Breast epithelium (tissue), 4 donors: ENCODE data around the gene APOBEC3A. TPM values are rescaled to one million over a fixed set of nuclear protein-coding genes. Genes with fewer than 3 reads are reported as not detected.

Experiments
- DNase-seq, 2 donors: peaks; one replicate each; pipeline ENCODE4 v3.0.0-alpha.2; 2019; ENCODE audit warnings: low spot score in 2 of 2
- H3K27ac ChIP-seq, 2 donors: fragments of 200-600 bp; sonication (generic) in 1 of 2; one replicate each; pipeline ENCODE4 v1.5.1; 2016 to 2019; ENCODE audit warnings: mild to moderate bottlenecking in 1 of 2
- H3K27me3 ChIP-seq, 2 donors: fragments of 200-600 bp; sonication (generic) in 1 of 2; one replicate each; pipeline versions ENCODE4 v1.5.1 to v1.6.0; 2017 to 2019; ENCODE audit warnings: control low read depth in 1 of 2, mild to moderate bottlenecking in 1 of 2
- H3K36me3 ChIP-seq: fragments of 200-600 bp; one replicate; pipeline ENCODE4 v1.5.1; 2019
- H3K4me1 ChIP-seq, 2 donors: fragments of 200-600 bp; sonication (generic); one replicate each; pipeline ENCODE4 v1.5.1; 2016 to 2019; ENCODE audit warnings: control low read depth in 1 of 2
- H3K4me3 ChIP-seq, 3 donors: fragments of 200-600 bp; sonication (generic); 1 replicate in 2 of 3; 2 replicates in 1 of 3; pipeline ENCODE4 v1.5.1; 2016 to 2019; ENCODE audit warnings: mild to moderate bottlenecking in 3 of 3, moderate library complexity in 2 of 3
- H3K9me3 ChIP-seq, 2 donors: fragments of 200-600 bp; sonication (generic) in 1 of 2; one replicate each; pipeline ENCODE4 v1.5.1; 2016 to 2019; ENCODE audit warnings: control low read depth in 1 of 2
- CTCF ChIP-seq, 3 donors: fragments of 450-650 bp; IDR thresholded peaks; one replicate each; pipeline ENCODE4 v1.5.1; 2016 to 2017; ENCODE audit warnings: antibody characterized with exemption in 3 of 3, mild to moderate bottlenecking in 3 of 3, moderate library complexity in 3 of 3
- POLR2A ChIP-seq: fragments of 450-650 bp; IDR thresholded peaks from one replicate; pipeline ENCODE4 v1.6.1; 2016; ENCODE audit warnings: antibody characterized with exemption, mild to moderate bottlenecking, moderate library complexity
- POLR2AphosphoS5 ChIP-seq, 3 donors: sonication (generic); formaldehyde crosslinking; IDR thresholded peaks; one replicate each; pipeline ENCODE4 v1.6.1; 2017; ENCODE audit warnings: antibody characterized with exemption in 3 of 3
- intact Hi-C: fragments of 100-400 bp; cut with DNase I; formaldehyde crosslinking; loops from one replicate; pipeline ENCODE4 v1.15.1; 2023; ENCODE audit warnings: low total_unique reads
- total RNA-seq, 3 donors: library from RNA; depleted of rRNA; stranded (reverse); fragments of >200 nt; gene quantifications; one replicate each; pipeline ENCODE4 v1.1.0, GENCODE V29; 2016

APOBEC3A gene
- total RNA-seq, 3 donors from 2014 or later, result 0.44 TPM; not detected in 2

DNA sequence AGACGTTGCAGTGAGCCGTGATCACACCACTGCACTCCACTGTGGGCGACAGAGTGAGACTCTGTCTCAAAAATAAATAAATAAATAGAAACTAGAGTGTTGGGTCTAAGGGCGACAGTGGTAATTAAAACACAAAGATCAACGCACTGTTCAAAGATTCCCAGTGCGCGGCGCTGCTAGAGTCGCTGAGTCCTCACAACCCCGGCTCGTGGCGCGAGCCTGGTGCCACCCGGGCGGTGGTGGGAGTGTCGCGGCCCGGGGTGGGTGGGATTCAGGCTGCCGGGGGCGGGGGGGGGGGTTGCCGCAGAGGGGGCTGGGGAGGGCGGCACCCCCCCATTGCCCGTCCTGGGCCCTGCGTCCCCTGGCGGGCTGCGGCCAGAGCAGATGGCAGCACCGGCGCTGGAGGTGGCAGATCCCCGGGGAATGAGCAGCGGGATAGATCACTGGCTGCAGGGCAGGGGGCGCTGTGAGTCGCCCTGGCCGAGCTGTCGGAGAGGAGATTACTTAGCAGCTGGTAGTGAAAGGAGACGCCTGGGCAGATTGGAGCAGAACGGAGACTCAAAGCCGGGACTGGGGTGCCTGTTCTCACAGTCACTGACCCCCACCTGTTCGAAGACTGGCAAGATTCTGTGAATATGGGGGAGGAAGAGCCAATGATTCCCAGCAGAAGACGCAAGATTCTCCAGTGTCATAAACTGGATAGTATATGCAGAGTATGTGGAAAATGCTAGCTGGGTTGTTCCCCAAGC, 30.2 kb upstream of the APOBEC3A start:
- intact Hi-C loops, result loop anchor here (10.0 kb wide), 1 partner anchor 52 kb away; the partner anchor contains the start of gene CBX6
- TF ChIP-seq POLR2A (no peak), CTCF (IDR thresholded peaks at IDR 0.05) (peak in 2 of 3 donors; percentile 40 to 41)
- H3K36me3 ChIP-seq, result no peaks in the 10 kb centered on the region
- H3K9me3 ChIP-seq, result no peaks in the 10 kb centered on the region
- H3K27me3 ChIP-seq, result no peaks in the 10 kb centered on the region
- peaks cover 0 to 13% of the 10 kb centered on the region in 2 donors for H3K4me1 ChIP-seq
- peak; percentile 50 to 65 for DNase-seq
- peak overlapping the region; percentile 14 to 57 (median 42) for H3K4me3 ChIP-seq
- H3K27ac ChIP-seq, result peak overlapping the region in 1 of 2 donors; percentile 13

DNA sequence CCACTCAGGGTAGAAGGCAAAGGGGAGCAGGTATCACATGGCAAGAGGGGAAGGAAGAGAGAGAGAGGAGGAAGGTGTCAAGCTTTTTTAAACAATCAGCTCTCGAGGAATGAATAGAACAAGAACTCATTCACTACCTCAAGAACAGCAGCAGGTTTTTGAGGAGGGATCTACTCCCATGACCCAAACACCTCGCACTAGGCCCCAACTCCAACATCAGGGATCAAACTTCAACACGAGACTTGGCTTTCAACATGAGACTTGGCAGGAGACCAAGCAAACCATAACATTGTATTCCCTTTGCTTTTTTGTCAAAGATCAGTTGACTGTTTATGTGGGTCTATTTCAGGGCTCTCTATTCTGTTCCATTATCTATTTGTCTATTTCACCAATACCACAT, 26.9 kb upstream of the APOBEC3A start:
- no peak overlapping the region for H3K27ac ChIP-seq
- H3K36me3 ChIP-seq, result no peaks in the 10 kb centered on the region
- no peak for DNase-seq
- no peak overlapping the region for H3K4me3 ChIP-seq
- H3K27me3 ChIP-seq, result no peaks in the 10 kb centered on the region
- TF ChIP-seq POLR2AphosphoS5 (IDR thresholded peaks at IDR 0.05) (no peak), POLR2A (no peak), CTCF (IDR thresholded peaks at IDR 0.05) (no peak)
- no peaks in the 10 kb centered on the region for H3K4me1 ChIP-seq
- H3K9me3 ChIP-seq, result no peaks in the 10 kb centered on the region
- intact Hi-C loops, result no loop called here

GRCh38 chr22:38935023-38935422, 22.4 kb upstream of the APOBEC3A start:
- DNase-seq, result peak; percentile 69 to 88
- no peak for TF ChIP-seq POLR2A
- no peak for TF ChIP-seq CTCF (IDR thresholded peaks at IDR 0.05)
- no peak for TF ChIP-seq POLR2AphosphoS5 (IDR thresholded peaks at IDR 0.05)
- Histone ChIP-seq H3K27me3 (no peaks in the 10 kb centered on the region), H3K27ac (no peak overlapping the region), H3K9me3 (no peaks in the 10 kb centered on the region), H3K36me3 (no peaks in the 10 kb centered on the region), H3K4me1 (no peaks in the 10 kb centered on the region), H3K4me3 (no peak overlapping the region)
- intact Hi-C loops, result no loop called here

DNA sequence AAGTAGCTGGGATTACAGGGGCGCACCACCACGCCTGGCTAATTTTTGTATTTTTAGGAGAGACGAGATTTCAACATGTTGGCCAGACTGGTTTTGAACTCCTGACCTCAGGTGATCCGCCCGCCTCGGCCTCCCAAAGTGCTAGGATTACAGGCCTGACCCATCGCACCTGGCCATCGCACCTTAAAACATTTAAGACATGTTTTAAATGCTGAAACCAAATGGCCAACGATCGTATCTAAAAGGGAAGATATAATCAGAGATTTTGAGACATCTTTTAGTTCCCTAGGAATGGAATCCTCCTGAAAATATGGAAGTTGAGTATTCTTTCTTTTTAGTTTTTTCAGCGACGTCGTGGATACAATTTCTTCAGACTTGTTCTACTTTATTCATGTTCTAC, 21.8 kb upstream of the APOBEC3A start:
- Histone ChIP-seq H3K36me3 (no peaks in the 10 kb centered on the region), H3K4me3 (no peak overlapping the region), H3K9me3 (no peaks in the 10 kb centered on the region), H3K4me1 (no peaks in the 10 kb centered on the region), H3K27me3 (no peaks in the 10 kb centered on the region), H3K27ac (no peak overlapping the region)
- intact Hi-C loops, result no loop called here
- TF ChIP-seq CTCF (IDR thresholded peaks at IDR 0.05) (no peak), POLR2A (no peak), POLR2AphosphoS5 (IDR thresholded peaks at IDR 0.05) (no peak)
- DNase-seq, result no peak

- H3K9me3 ChIP-seq, result no peaks in the 10 kb centered on the region
- no peak for DNase-seq
- TF ChIP-seq POLR2A (no peak), POLR2AphosphoS5 (IDR thresholded peaks at IDR 0.05) (no peak), CTCF (IDR thresholded peaks at IDR 0.05) (no peak)
- H3K27ac ChIP-seq, result no peak overlapping the region
- intact Hi-C loops, result no loop called here
- H3K4me3 ChIP-seq, result no peak overlapping the region
- no peaks in the 10 kb centered on the region for H3K4me1 ChIP-seq
- H3K27me3 ChIP-seq, result no peaks in the 10 kb centered on the region
- H3K36me3 ChIP-seq, result no peaks in the 10 kb centered on the region
These were observed 20.8 kb upstream of the APOBEC3A start for GRCh38 chr22:38936562-38936961.
